IMR-90 (cell line): ENCODE measurements around the gene GABRP. TPM values are rescaled to one million over a fixed set of nuclear protein-coding genes. Genes with fewer than 3 reads are reported as not detected.

Experiments used
- ATAC-seq: fragments of 200-7000 bp; cut with Tn5 transposase; 2 replicates; pipeline ENCODE4 v1.9.1; 2020; ENCODE audit warnings: low read depth, mild to moderate bottlenecking, moderate library complexity
- BruUV-seq: library from RNA; stranded (reverse); fragments of 400-500 nt; replicated peaks from 2 replicates; lab custom pipeline; 2021; lab: Mats Ljungman, UMichigan
- CTCF ChIA-PET: fragments of 300-600 bp; formaldehyde crosslinking; extraction: SDS; loops from one replicate; lab custom pipeline; 2021; ENCODE audit warnings: antibody characterized with exemption; lab: Yijun Ruan, JAX
- POLR2A ChIA-PET: fragments of 300-600 bp; sonication (Branson Sonifier 250); formaldehyde crosslinking; loops from one replicate; lab custom pipeline; 2022; ENCODE audit warnings: antibody characterized with exemption; ENCODE audit not compliant: unreplicated experiment; lab: Charles Lee
- DNase-seq: peaks from one replicate; pipeline ENCODE4 v3.0.0; 2013
- H2AFZ ChIP-seq: replicated peaks from 2 replicates; pipeline ENCODE3; 2013; ENCODE audit warnings: low read length, mild to moderate bottlenecking; ENCODE audit not compliant: poor library complexity
- H2AK5ac ChIP-seq: 2 replicates; pipeline ENCODE4 v1.6.1; 2013; ENCODE audit warnings: low read depth, low read length, inconsistent platforms
- H2AK9ac ChIP-seq: replicated peaks from 2 replicates; pipeline ENCODE3; 2013; ENCODE audit warnings: mild to moderate bottlenecking, low read depth, low read length, moderate library complexity; ENCODE audit not compliant: poor library complexity
- H2BK120ac ChIP-seq: 2 replicates; pipeline ENCODE4 v1.6.1; 2013; ENCODE audit warnings: low read depth, low read length, inconsistent platforms
- H2BK15ac ChIP-seq: 3 replicates; pipeline ENCODE4 v1.6.1; 2013; ENCODE audit warnings: low read depth, low read length, inconsistent platforms
- H2BK20ac ChIP-seq: 2 replicates; pipeline ENCODE4 v1.6.1; 2013; ENCODE audit warnings: low read depth, mild to moderate bottlenecking, inconsistent platforms, low read length, moderate library complexity
- H2BK5ac ChIP-seq: 2 replicates; pipeline ENCODE4 v1.6.1; 2013; ENCODE audit warnings: mild to moderate bottlenecking, low read depth, low read length, inconsistent platforms; ENCODE audit not compliant: poor library complexity, severe bottlenecking
- H3K14ac ChIP-seq: replicated peaks from 2 replicates; pipeline ENCODE4 v1.6.1; 2013; ENCODE audit warnings: low read depth, low read length, inconsistent platforms
- H3K18ac ChIP-seq: 2 replicates; pipeline ENCODE4 v1.6.1; 2013; ENCODE audit warnings: low read depth, low read length, control low read depth
- H3K23ac ChIP-seq: 2 replicates; pipeline ENCODE4 v1.6.1; 2013; ENCODE audit warnings: low read depth, low read length, inconsistent platforms
- H3K27ac ChIP-seq: 2 replicates; pipeline ENCODE4 v1.5.1; 2013; ENCODE audit warnings: mild to moderate bottlenecking, control low read depth, low read length; ENCODE audit not compliant: insufficient read depth
- H3K27me3 ChIP-seq: 2 replicates; pipeline ENCODE4 v1.6.1; 2013; ENCODE audit warnings: low read length; ENCODE audit not compliant: control insufficient read depth, insufficient read depth
- H3K36me3 ChIP-seq: 2 replicates; pipeline ENCODE4 v1.6.1; 2013; ENCODE audit warnings: low read length, mixed read lengths; ENCODE audit not compliant: control insufficient read depth, insufficient read depth
- H3K4ac ChIP-seq: 2 replicates; pipeline ENCODE4 v1.6.1; 2013; ENCODE audit warnings: low read depth, low read length, inconsistent platforms
- H3K4me1 ChIP-seq: 2 replicates; pipeline ENCODE4 v1.6.1; 2013; ENCODE audit warnings: low read length, mixed read lengths; ENCODE audit not compliant: control insufficient read depth, insufficient read depth
- H3K4me2 ChIP-seq: 2 replicates; pipeline ENCODE4 v1.6.1; 2013; ENCODE audit warnings: low read depth, mild to moderate bottlenecking, control low read depth, low read length, moderate library complexity
- H3K4me3 ChIP-seq: 2 replicates; pipeline ENCODE4 v1.5.1; 2013; ENCODE audit warnings: low read depth, mild to moderate bottlenecking, control low read depth, low read length, moderate library complexity; ENCODE audit not compliant: insufficient read depth
- H3K56ac ChIP-seq: 2 replicates; pipeline ENCODE4 v1.6.1; 2013; ENCODE audit warnings: low read length, inconsistent platforms; ENCODE audit not compliant: insufficient read depth; ENCODE audit errors: extremely low read depth
- H3K79me1 ChIP-seq, 2 experiments: 2 replicates each; pipeline ENCODE4 v1.6.1; 2013; ENCODE audit warnings: low read length in 2 of 2, inconsistent platforms in 1 of 2, low read depth in 1 of 2
- H3K9ac ChIP-seq: 2 replicates; pipeline ENCODE4 v1.6.1; 2013; ENCODE audit warnings: low read depth, low read length, control low read depth
- H3K9me1 ChIP-seq: 2 replicates; pipeline ENCODE4 v1.6.1; 2013; ENCODE audit warnings: low read length, inconsistent platforms; ENCODE audit not compliant: insufficient read depth
- H3K9me3 ChIP-seq: 2 replicates; pipeline ENCODE4 v1.6.1; 2013; ENCODE audit warnings: low read length; ENCODE audit not compliant: control insufficient read depth, insufficient read depth
- H4K20me1 ChIP-seq: 2 replicates; pipeline ENCODE4 v1.6.1; 2013; ENCODE audit warnings: low read length, inconsistent platforms; ENCODE audit not compliant: insufficient read depth
- H4K5ac ChIP-seq: 2 replicates; pipeline ENCODE4 v1.6.1; 2013; ENCODE audit warnings: mild to moderate bottlenecking, low read depth, low read length, control low read depth
- H4K8ac ChIP-seq, 2 experiments: 2 replicates each; pipeline ENCODE4 v1.6.1; 2013; ENCODE audit warnings: low read depth in 2 of 2, low read length in 2 of 2, control low read depth in 1 of 2, inconsistent platforms in 1 of 2
- H4K91ac ChIP-seq: 2 replicates; pipeline ENCODE4 v1.6.1; 2013; ENCODE audit warnings: low read depth, low read length, inconsistent platforms; ENCODE audit not compliant: insufficient read depth
- CEBPB ChIP-seq: IDR thresholded peaks from 2 replicates; pipeline ENCODE4 v1.6.1; 2012; ENCODE audit warnings: low read depth, low read length, improper control_type of control experiment
- CHD1 ChIP-seq: IDR thresholded peaks from 2 replicates; pipeline ENCODE4 v1.6.1; 2012; ENCODE audit warnings: low read depth, low read length, improper control_type of control experiment
- CTCF ChIP-seq: conservative IDR thresholded peaks from 2 replicates; pipeline ENCODE4 v1.5.1; 2012; ENCODE audit warnings: mild to moderate bottlenecking, low read depth, low read length, improper control_type of control experiment
- FOS ChIP-seq: fragments of 150-350 bp; IDR thresholded peaks from 2 replicates; pipeline ENCODE4 v1.6.1; 2016; ENCODE audit warnings: low read depth, low read length
- MAFK ChIP-seq: IDR thresholded peaks from 2 replicates; pipeline ENCODE4 v1.6.1; 2012; ENCODE audit warnings: low read depth, low read length, improper control_type of control experiment
- MAZ ChIP-seq: IDR thresholded peaks from 2 replicates; pipeline ENCODE4 v1.6.1; 2012; ENCODE audit warnings: low read depth, mild to moderate bottlenecking, low read length, improper control_type of control experiment, moderate library complexity, borderline replicate concordance
- MXI1 ChIP-seq: IDR thresholded peaks from 2 replicates; pipeline ENCODE4 v1.6.1; 2012; ENCODE audit warnings: low read depth, mild to moderate bottlenecking, low read length, moderate library complexity, borderline replicate concordance
- NFE2L2 ChIP-seq: fragments of 150-350 bp; IDR thresholded peaks from 2 replicates; pipeline ENCODE4 v1.6.1; 2016; ENCODE audit warnings: low read depth, mild to moderate bottlenecking, low read length
- POLR2A ChIP-seq: IDR thresholded peaks from 2 replicates; pipeline ENCODE4 v1.6.1; 2012; ENCODE audit warnings: mild to moderate bottlenecking, low read depth, low read length
- RAD21 ChIP-seq: IDR thresholded peaks from 2 replicates; pipeline ENCODE4 v1.6.1; 2012; ENCODE audit warnings: low read length, improper control_type of control experiment
- RCOR1 ChIP-seq: IDR thresholded peaks from 2 replicates; pipeline ENCODE4 v1.6.1; 2012; ENCODE audit warnings: mild to moderate bottlenecking, low read length, improper control_type of control experiment; ENCODE audit not compliant: insufficient replicate concordance
- RFX5 ChIP-seq: IDR thresholded peaks from 2 replicates; pipeline ENCODE4 v1.8.0; 2012; ENCODE audit warnings: low read depth, mild to moderate bottlenecking, low read length, moderate library complexity
- SMC3 ChIP-seq: fragments of 150-350 bp; IDR thresholded peaks from 2 replicates; pipeline ENCODE4 v1.6.1; 2016; ENCODE audit warnings: low read depth, mild to moderate bottlenecking, antibody characterized with exemption, low read length, moderate library complexity
- WGBS, 2 experiments: methylation state at CpG; one replicate each; pipeline versions ENCODE4 v1.1.5 to v1.1.7; 2013; ENCODE audit warnings: missing lambda C conversion rate in 2 of 2; ENCODE audit not compliant: insufficient read length in 1 of 2; ENCODE audit errors: extremely low coverage in 2 of 2; 5-methylcytosine and 5-hydroxymethylcytosine counted together
- dilution Hi-C: fragments of 300-500 bp; cut with HindIII; formaldehyde crosslinking; loops from one replicate; pipeline ENCODE4 v1.14.3; 2018; ENCODE audit warnings: low sequenced_read_pairs; ENCODE audit not compliant: unreplicated experiment
- in situ Hi-C: fragments of 300-500 bp; cut with MboI; formaldehyde crosslinking; loops from 3 replicates; pipeline ENCODE4 v1.14.3; 2019; ENCODE audit warnings: low sequenced_read_pairs, inconsistent platforms, mixed read lengths
- intact Hi-C: fragments of 100-400 bp; cut with micrococcal nuclease; formaldehyde crosslinking; loops from 2 replicates; pipeline ENCODE4 v1.10.0; 2022
- polyA plus RNA-seq, 3 experiments: library from polyadenylated mRNA; depleted of rRNA; stranded (reverse); fragments of >200 nt; gene quantifications; 2 replicates each; pipeline ENCODE4 v1.2.3, GENCODE V29; 2012; ENCODE audit warnings: low replicate concordance in 1 of 3
- total RNA-seq: library from RNA; depleted of rRNA; stranded (reverse); fragments of >200 nt; gene quantifications from 2 replicates; pipeline ENCODE4 v1.2.3, GENCODE V29; 2012
- TF ChIP-seq, protein P1 (sequence below): fragments of 150-350 bp; IDR thresholded peaks from 2 replicates; pipeline ENCODE4 v1.6.1; 2017; ENCODE audit warnings: mild to moderate bottlenecking, antibody characterized with exemption, low read length, low read depth
- TF ChIP-seq, protein P2 (sequence below): fragments of 150-350 bp; IDR thresholded peaks from 2 replicates; pipeline ENCODE4 v1.6.1; 2016; ENCODE audit warnings: low read depth, mild to moderate bottlenecking, low read length, moderate library complexity, borderline replicate concordance

GABRP gene
- total and polyA plus RNA-seq, 2 of the 4 experiments (the other 2 are of a cell fraction): not detected

DNA sequence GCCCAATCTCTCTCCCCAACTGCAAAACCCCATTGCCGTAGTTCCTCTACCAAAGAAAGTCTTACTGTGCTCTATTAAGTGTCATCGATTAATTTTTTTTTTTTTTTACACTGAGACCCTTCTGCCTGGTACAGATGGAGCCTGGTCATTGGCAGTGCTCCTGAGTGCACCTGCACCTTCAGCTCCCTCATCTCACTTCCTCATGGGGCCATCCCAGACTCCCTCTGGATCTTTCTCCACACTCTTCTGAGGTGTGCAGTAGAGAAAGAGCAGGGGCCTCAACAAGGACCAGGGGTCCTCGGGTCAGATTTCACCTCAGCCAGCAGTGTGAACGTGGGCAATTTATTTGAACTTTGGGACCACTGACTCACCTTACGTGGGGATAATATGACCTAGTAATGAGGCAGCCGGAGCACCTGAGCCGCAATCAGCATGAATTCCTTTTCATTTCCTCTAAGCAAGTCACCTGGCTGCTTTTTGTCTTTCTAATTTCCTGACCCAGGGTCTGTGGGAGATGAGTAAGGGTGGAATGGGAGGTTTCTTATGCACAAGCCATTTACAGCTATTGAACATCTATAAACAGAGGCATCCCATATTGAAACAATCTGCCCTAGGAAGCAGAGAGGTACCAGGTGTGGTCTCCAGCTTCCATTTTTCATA lies 22.3 kb upstream of the GABRP start:
- Histone ChIP-seq H3K18ac (no peak overlapping the region), H3K4me3 (no peak overlapping the region), H4K91ac (no peak overlapping the region), H3K23ac (no peak overlapping the region), H3K56ac (no peak overlapping the region), H2BK20ac (no peak overlapping the region), H2BK120ac (no peak overlapping the region), H3K4ac (no peak overlapping the region), H4K5ac (no peak overlapping the region), H3K36me3 (no peaks in the 10 kb centered on the region), H3K9me3 (no peaks in the 10 kb centered on the region), H3K4me2 (no peak overlapping the region), H3K79me1 (no peaks in the 10 kb centered on the region), H2BK15ac (no peak overlapping the region), H4K8ac (no peak overlapping the region), H2AFZ (no peak overlapping the region), H3K9ac (no peak overlapping the region), H3K14ac (no peak overlapping the region), H2BK5ac (no peak overlapping the region), H4K20me1 (no peaks in the 10 kb centered on the region), H3K27ac (no peak overlapping the region), H3K4me1 (0 out of 2 replicates have a peak, but pooled peaks cover 2% of the 10 kb centered on the region), H2AK5ac (no peak overlapping the region), H2AK9ac (no peak overlapping the region), H3K9me1 (no peaks in the 10 kb centered on the region), H3K27me3 (peaks cover 10% of the 10 kb centered on the region)
- ATAC-seq (no peak), DNase-seq (no peak)
- intact Hi-C loops: no loop called here
- TF ChIP-seq CEBPB: no peak
- TF ChIP-seq, protein P1, sequence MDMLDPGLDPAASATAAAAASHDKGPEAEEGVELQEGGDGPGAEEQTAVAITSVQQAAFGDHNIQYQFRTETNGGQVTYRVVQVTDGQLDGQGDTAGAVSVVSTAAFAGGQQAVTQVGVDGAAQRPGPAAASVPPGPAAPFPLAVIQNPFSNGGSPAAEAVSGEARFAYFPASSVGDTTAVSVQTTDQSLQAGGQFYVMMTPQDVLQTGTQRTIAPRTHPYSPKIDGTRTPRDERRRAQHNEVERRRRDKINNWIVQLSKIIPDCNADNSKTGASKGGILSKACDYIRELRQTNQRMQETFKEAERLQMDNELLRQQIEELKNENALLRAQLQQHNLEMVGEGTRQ: no peak
- TF ChIP-seq NFE2L2: no peak
- no peak for TF ChIP-seq RAD21
- TF ChIP-seq, protein P2, sequence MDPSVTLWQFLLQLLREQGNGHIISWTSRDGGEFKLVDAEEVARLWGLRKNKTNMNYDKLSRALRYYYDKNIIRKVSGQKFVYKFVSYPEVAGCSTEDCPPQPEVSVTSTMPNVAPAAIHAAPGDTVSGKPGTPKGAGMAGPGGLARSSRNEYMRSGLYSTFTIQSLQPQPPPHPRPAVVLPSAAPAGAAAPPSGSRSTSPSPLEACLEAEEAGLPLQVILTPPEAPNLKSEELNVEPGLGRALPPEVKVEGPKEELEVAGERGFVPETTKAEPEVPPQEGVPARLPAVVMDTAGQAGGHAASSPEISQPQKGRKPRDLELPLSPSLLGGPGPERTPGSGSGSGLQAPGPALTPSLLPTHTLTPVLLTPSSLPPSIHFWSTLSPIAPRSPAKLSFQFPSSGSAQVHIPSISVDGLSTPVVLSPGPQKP: no peak
- TF ChIP-seq MAFK: no peak
- TF ChIP-seq CHD1: no peak
- no peak for TF ChIP-seq SMC3
- TF ChIP-seq RFX5: no peak
- no peak for TF ChIP-seq MXI1
- no peak for TF ChIP-seq MAZ
- TF ChIP-seq POLR2A: no peak
- no peak for TF ChIP-seq CTCF
- TF ChIP-seq RCOR1: no peak
- TF ChIP-seq FOS: no peak
- in situ Hi-C loops: no loop called here
- CTCF ChIA-PET: no interaction called here
- WGBS, 2 experiments: 83% methylated on average over 1 of the region's 7 CpGs; no CpG with 5 or more reads in 1 of the 2 experiments
- POLR2A ChIA-PET: no interaction called here
- BruUV-seq: no TSS peak
- dilution Hi-C loops: no loop called here
